Measurements from ENCODE around the gene PPP1R37.

Gene PPP1R37

DNA sequence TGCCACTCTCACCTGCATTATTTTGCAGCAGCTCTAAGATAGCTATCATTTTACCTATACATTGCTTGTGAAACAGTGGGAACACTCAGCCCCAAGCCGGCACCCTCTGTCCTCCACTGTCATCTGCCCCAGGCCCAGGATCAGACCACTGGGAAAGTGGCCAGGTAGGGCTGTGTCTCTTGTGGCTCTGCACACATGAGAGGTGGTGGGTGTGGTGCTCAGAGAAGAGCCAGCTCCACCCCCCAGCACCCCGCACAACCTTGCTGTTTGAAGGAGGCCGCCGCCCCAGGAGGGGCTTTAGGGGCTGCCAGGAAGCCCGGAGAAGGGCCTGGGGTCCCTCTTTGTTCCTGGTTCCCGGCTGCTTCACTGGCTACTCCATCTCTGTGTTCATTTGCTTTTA, 26.6 kb downstream of the PPP1R37 start:
- FAIRE-seq (no peak), DNase-seq (ENCODE audit: insufficient read length, low spot score) (no peak)
- no peak for TF ChIP-seq PAX5 (IDR thresholded peaks at IDR 0.05; ENCODE audit: insufficient read depth, low read length, severe bottlenecking)
- TF ChIP-seq SPI1 (IDR thresholded peaks at IDR 0.05; ENCODE audit: low read depth, low read length): no peak
- no peak for TF ChIP-seq POLR2A (IDR thresholded peaks at IDR 0.05; ENCODE audit: low read depth, low read length)
- no peak for TF ChIP-seq POLR2AphosphoS5 (IDR thresholded peaks at IDR 0.05; ENCODE audit: low read depth, low read length)
- no peak for TF ChIP-seq POU2F2 (IDR thresholded peaks at IDR 0.05; ENCODE audit: low read depth, low read length)
- TF ChIP-seq TAF1 (IDR thresholded peaks at IDR 0.05; ENCODE audit: low read depth, low read length): no peak

DNA sequence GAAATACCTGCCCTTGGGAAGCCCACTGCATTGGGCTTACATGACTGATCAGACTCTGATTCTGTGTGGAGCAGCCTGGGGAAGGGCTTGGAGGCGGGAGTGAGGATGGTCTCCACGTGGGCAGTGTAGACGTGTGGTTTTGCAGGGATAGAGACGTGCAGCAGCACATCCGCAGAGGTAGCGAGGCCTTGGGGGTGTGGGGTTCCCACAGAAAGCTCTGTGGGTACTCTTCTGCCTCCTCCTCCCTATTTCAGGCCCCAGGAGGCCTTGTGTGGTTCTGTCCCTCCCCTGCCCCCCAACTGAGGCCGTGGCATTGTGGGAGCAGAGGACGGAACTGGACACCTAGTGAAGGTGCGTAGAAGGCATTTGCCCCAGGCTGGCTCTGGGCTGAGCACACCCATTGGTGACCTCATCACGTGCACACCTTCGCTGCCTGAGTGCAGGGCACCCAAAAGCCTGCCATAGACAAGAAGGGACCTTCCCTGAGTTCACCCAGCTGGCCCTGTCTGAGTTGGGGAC, 28.9 kb downstream of the PPP1R37 start:
- FAIRE-seq: peak; percentile 67
- TF ChIP-seq POU2F2 (IDR thresholded peaks at IDR 0.05; ENCODE audit: low read depth, low read length): 0 out of 2 replicates have a peak, but pooled peaks have one; percentile 34
- no peak for TF ChIP-seq SPI1 (IDR thresholded peaks at IDR 0.05; ENCODE audit: low read depth, low read length)
- no peak for TF ChIP-seq POLR2A (IDR thresholded peaks at IDR 0.05; ENCODE audit: low read depth, low read length)
- DNase-seq (ENCODE audit: insufficient read length, low spot score): no peak

DNA sequence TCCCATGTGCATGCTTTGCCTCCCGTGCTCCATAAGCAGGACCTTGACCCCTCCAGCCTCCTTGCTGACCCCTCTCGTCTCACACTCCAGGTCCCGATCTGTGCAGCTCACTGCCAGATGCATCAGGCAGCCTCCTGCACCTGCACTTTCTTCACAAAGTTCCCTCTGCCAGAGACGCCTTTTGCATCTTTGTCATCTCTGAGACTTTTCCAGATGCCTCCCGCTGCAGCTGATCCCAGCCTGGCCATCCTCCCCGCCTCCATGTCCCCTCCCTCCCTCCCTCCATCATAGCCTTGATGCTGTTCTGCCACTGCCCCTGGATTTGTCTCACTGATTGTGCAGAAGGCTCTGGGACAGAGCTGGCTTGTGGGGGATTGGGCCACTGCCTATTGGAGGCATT, 29.9 kb downstream of the PPP1R37 start:
- DNase-seq (ENCODE audit: insufficient read length, low spot score) (no peak), FAIRE-seq (no peak)
- no peak for TF ChIP-seq SPI1 (IDR thresholded peaks at IDR 0.05; ENCODE audit: low read depth, low read length)
- no peak for TF ChIP-seq POLR2AphosphoS5 (IDR thresholded peaks at IDR 0.05; ENCODE audit: low read depth, low read length)
- TF ChIP-seq POLR2A (IDR thresholded peaks at IDR 0.05; ENCODE audit: low read depth, low read length): no peak
- no peak for TF ChIP-seq POU2F2 (IDR thresholded peaks at IDR 0.05; ENCODE audit: low read depth, low read length)
- TF ChIP-seq TAF1 (IDR thresholded peaks at IDR 0.05; ENCODE audit: low read depth, low read length): no peak
- no peak for TF ChIP-seq PAX5 (IDR thresholded peaks at IDR 0.05; ENCODE audit: insufficient read depth, low read length, severe bottlenecking)

DNA sequence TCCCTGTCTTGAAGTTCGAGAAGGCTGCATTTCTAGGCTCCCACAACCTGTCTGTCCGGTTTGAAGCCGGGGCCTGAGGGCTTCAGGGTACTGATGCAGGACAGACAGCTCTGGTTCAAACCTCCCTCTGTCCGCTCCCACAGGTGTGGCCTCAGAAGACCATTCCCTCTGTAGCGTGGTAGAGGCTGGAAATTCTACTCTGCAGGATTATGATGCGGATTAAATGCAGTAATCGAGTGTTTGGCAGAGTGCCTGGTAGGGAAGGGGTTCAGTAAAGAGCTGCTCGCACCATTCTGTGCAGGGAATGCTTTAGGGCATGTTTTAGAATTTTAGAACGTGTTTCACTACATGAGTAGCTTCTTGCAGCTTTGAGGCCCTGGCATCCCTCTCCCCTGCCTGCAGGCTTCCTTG, 30.5 kb downstream of the PPP1R37 start:
- TF ChIP-seq SPI1 (IDR thresholded peaks at IDR 0.05; ENCODE audit: low read depth, low read length) (no peak), POLR2AphosphoS5 (IDR thresholded peaks at IDR 0.05; ENCODE audit: low read depth, low read length) (no peak), POU2F2 (IDR thresholded peaks at IDR 0.05; ENCODE audit: low read depth, low read length) (no peak), PAX5 (IDR thresholded peaks at IDR 0.05; ENCODE audit: insufficient read depth, low read length, severe bottlenecking) (no peak), POLR2A (IDR thresholded peaks at IDR 0.05; ENCODE audit: low read depth, low read length) (no peak), TAF1 (IDR thresholded peaks at IDR 0.05; ENCODE audit: low read depth, low read length) (no peak)
- DNase-seq (ENCODE audit: insufficient read length, low spot score): no peak
- no peak for FAIRE-seq

DNA sequence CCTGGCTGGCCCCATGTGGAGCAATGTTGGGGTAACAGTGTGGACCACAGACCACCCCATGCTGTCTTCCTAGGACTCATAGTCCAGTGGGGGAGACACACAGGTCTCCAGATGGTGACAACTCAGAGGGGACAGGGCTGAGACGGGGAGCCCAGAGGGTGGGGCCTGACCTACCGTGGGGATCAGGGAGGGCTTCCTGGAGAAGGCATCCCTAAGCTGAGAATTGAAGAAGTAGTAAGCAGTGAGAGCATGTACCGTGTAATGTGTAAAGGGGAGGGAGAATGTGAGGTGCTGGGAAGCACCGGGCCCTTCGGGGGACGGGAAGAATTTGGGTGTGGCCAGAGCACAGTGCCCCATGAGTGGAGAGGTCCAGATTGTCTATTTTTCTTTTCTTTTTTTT, 31.0 kb downstream of the PPP1R37 start:
- TF ChIP-seq PAX5 (IDR thresholded peaks at IDR 0.05; ENCODE audit: insufficient read depth, low read length, severe bottlenecking) (no peak), POLR2A (IDR thresholded peaks at IDR 0.05; ENCODE audit: low read depth, low read length) (no peak), SPI1 (IDR thresholded peaks at IDR 0.05; ENCODE audit: low read depth, low read length) (no peak), POLR2AphosphoS5 (IDR thresholded peaks at IDR 0.05; ENCODE audit: low read depth, low read length) (no peak), TAF1 (IDR thresholded peaks at IDR 0.05; ENCODE audit: low read depth, low read length) (no peak), POU2F2 (IDR thresholded peaks at IDR 0.05; ENCODE audit: low read depth, low read length) (no peak)
- FAIRE-seq (no peak), DNase-seq (ENCODE audit: insufficient read length, low spot score) (no peak)

DNA sequence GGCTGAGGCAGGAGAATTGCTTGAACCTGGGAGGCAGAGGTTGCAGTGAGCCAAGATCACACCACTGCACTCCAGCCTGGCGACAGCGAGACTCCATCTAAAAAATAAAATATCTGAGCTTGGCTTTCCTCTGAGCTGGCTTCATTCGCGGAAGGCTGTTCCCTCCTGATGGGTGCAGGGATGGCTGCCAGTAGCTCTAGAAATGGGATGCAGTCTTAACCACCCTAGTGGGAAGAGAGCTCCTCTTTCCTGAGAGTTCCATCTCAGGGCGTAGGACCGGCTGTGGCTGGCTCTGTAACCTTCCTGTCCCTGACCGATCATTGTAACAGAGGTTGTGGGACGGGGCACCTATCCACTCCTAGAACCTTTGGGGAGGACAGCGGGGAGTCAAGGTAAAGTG, 32.4 kb downstream of the PPP1R37 start:
- no peak for TF ChIP-seq SPI1 (IDR thresholded peaks at IDR 0.05; ENCODE audit: low read depth, low read length)
- TF ChIP-seq POU2F2 (IDR thresholded peaks at IDR 0.05; ENCODE audit: low read depth, low read length): no peak
- no peak for TF ChIP-seq PAX5 (IDR thresholded peaks at IDR 0.05; ENCODE audit: insufficient read depth, low read length, severe bottlenecking)
- no peak for TF ChIP-seq POLR2A (IDR thresholded peaks at IDR 0.05; ENCODE audit: low read depth, low read length)
- no peak for TF ChIP-seq POLR2AphosphoS5 (IDR thresholded peaks at IDR 0.05; ENCODE audit: low read depth, low read length)
- no peak for DNase-seq (ENCODE audit: insufficient read length, low spot score)
- no peak for FAIRE-seq

DNA sequence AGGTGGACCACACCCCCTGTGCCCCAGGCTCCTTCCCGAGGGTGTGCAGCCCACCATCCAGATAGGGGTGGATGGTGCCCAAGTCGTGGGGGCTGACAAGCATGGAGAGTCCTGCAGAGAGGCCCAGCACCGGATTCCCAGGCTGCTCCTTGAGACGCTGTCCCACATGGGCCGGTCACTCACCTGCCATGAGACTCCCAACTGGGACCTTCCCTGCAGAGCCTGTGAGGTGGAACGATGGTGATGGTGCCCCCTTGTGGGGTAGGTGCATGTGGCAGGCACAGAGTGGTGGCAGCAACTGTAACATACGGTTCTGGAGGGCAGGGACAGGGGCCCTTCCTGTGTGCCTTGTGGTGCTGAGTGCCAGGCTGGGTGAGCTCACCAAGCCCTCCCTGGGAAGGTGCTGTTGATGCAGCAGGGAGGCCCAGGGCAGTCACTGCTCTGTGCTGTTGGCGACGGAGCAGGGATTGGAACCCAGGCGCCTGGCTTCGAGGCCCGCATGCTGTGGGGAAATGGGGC, 33.1 kb downstream of the PPP1R37 start:
- DNase-seq (ENCODE audit: insufficient read length, low spot score) (no peak), FAIRE-seq (peak; percentile 98)
- TF ChIP-seq SPI1 (IDR thresholded peaks at IDR 0.05; ENCODE audit: low read depth, low read length) (no peak), POLR2A (IDR thresholded peaks at IDR 0.05; ENCODE audit: low read depth, low read length) (no peak), POU2F2 (IDR thresholded peaks at IDR 0.05; ENCODE audit: low read depth, low read length) (no peak), PAX5 (IDR thresholded peaks at IDR 0.05; ENCODE audit: insufficient read depth, low read length, severe bottlenecking) (no peak), TAF1 (IDR thresholded peaks at IDR 0.05; ENCODE audit: low read depth, low read length) (no peak), POLR2AphosphoS5 (IDR thresholded peaks at IDR 0.05; ENCODE audit: low read depth, low read length) (no peak)

DNA sequence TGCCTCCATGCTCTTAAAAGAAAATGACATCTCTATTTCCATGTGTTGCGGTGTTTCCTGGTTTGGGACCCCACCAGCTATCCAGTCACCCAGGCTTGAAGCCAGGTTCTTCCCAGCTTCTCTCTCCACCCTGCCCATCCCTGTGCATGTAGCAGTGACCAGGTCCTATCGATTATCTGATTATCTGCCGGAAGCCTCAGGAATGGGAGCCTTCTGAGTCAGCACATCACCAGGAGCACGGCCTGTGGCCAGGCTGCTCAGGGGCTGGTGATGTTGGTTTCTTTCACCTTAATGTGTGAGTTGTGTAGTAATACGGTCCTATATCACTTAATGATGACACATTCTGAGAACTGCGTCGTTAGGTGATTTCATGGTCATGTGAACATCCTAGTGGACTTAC, 33.7 kb downstream of the PPP1R37 start:
- DNase-seq (ENCODE audit: insufficient read length, low spot score): no peak
- FAIRE-seq: peak; percentile 77
- TF ChIP-seq POU2F2 (IDR thresholded peaks at IDR 0.05; ENCODE audit: low read depth, low read length) (no peak), POLR2A (IDR thresholded peaks at IDR 0.05; ENCODE audit: low read depth, low read length) (no peak), PAX5 (IDR thresholded peaks at IDR 0.05; ENCODE audit: insufficient read depth, low read length, severe bottlenecking) (no peak), POLR2AphosphoS5 (IDR thresholded peaks at IDR 0.05; ENCODE audit: low read depth, low read length) (no peak), SPI1 (IDR thresholded peaks at IDR 0.05; ENCODE audit: low read depth, low read length) (no peak), TAF1 (IDR thresholded peaks at IDR 0.05; ENCODE audit: low read depth, low read length) (no peak)

DNA sequence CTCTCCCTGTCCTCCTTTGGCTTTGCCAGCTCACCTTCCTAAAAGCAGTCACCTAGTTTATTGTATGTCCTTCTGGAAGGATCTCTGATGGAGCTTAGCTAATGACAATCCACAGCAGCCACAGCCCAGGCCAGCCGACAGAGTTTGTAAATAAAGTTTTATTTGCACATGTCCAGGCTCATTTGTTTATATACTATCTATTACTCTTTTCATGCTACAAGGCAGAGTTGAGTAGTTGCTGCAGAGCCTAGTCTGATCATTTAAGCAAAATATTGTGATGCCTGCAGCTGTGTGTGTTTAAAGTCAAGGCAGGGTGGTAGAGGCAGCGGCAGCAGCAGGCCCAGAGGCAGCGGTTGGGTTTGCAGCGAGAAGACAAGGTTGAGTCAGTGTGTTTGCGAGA, 35.2 kb downstream of the PPP1R37 start:
- FAIRE-seq (no peak), DNase-seq (ENCODE audit: insufficient read length, low spot score) (no peak)
- TF ChIP-seq POLR2A (IDR thresholded peaks at IDR 0.05; ENCODE audit: low read depth, low read length): no peak
- no peak for TF ChIP-seq SPI1 (IDR thresholded peaks at IDR 0.05; ENCODE audit: low read depth, low read length)
- no peak for TF ChIP-seq TAF1 (IDR thresholded peaks at IDR 0.05; ENCODE audit: low read depth, low read length)

DNA sequence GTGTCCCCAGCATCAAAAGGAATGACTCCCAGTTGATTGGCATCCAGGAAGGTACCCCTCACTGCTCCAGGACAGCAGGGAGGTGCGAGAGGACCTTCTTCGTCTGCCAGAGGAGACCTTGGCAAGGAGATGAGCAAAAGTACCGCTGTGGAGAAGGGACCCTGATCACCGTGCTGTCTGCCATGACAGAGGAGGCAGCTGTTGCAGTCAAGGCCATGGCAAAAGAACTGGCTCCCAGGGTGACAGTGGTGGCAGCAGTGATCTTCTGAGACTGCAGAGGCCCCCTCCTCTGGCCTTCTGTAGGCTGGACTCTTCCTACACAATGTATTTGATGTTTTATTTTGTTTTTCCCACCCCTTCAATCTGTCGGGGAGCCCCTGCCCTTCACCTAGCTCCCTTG, 35.8 kb downstream of the PPP1R37 start:
- no peak for TF ChIP-seq POLR2A (IDR thresholded peaks at IDR 0.05; ENCODE audit: low read depth, low read length)
- TF ChIP-seq POU2F2 (IDR thresholded peaks at IDR 0.05; ENCODE audit: low read depth, low read length): no peak
- no peak for FAIRE-seq

More for the DNA sequence above, 35.8 kb downstream of the PPP1R37 start:
- DNase-seq (ENCODE audit: insufficient read length, low spot score): no peak
